ENCODE data around the gene SORBS2. TPM values are rescaled to one million over a fixed set of nuclear protein-coding genes. Genes with fewer than 3 reads are reported as not detected.

Gene SORBS2
- total and polyA plus RNA-seq, 2 of the 8 experiments (the other 6 are each of a cell fraction or from before 2014, with no cell fraction given), result 73.0 to 87.1 TPM

- Histone ChIP-seq H3K27me3 (replicated peaks in 1 of 4; ENCODE audit: control insufficient read depth in 3 of 4, extremely low read depth in 1 of 4, insufficient read depth in 3 of 4, low read length in 3 of 4) (no peaks in the 10 kb centered on the region), H2AFZ (ENCODE audit: low read length) (no peak overlapping the region), H3K14ac (ENCODE audit: insufficient read length) (no peak overlapping the region), H3K9me3 (ENCODE audit: insufficient read depth in 2 of 2, low read depth in 1 of 2, low read length in 1 of 2) (no peaks in the 10 kb centered on the region), H2BK12ac (ENCODE audit: low read depth, low read length) (no peak overlapping the region), H2BK120ac (replicated peaks; ENCODE audit: low read depth, low read length) (no peak overlapping the region), H2BK20ac (ENCODE audit: low read length) (no peak overlapping the region), H4K91ac (replicated peaks; ENCODE audit: insufficient read length, low read length) (no peak overlapping the region), H3K4me2 (ENCODE audit: insufficient read depth in 1 of 2, low read depth in 2 of 2, low read length in 2 of 2) (no peak overlapping the region), H3K79me2 (ENCODE audit: control insufficient read depth in 1 of 2, insufficient read depth in 2 of 2, low read length in 2 of 2) (no peaks in the 10 kb centered on the region), H3K27ac (ENCODE audit: low read depth, low read length) (no peak overlapping the region), H2BK15ac (ENCODE audit: low read length) (no peak overlapping the region), H3K9ac (replicated peaks in 1 of 4; ENCODE audit: extremely low read depth in 1 of 4, low read depth in 3 of 4, low read length in 3 of 4) (no peak overlapping the region), H2BK5ac (ENCODE audit: low read depth, low read length) (no peak overlapping the region), H3K4me3 (ENCODE audit: extremely low read depth in 1 of 4, insufficient read depth in 2 of 4, low read depth in 3 of 4, low read length in 4 of 4) (no peak overlapping the region), H4K20me1 (replicated peaks in 1 of 2; ENCODE audit: control insufficient read depth in 1 of 2, insufficient read depth in 2 of 2, low read length in 2 of 2) (no peaks in the 10 kb centered on the region), H3K23ac (ENCODE audit: insufficient read length) (no peak overlapping the region), H3K18ac (ENCODE audit: extremely low read depth, low read length) (no peak overlapping the region), H2AK5ac (ENCODE audit: low read depth, low read length) (no peak overlapping the region), H4K5ac (ENCODE audit: insufficient read length, low read depth, low read length) (no peak overlapping the region), H4K8ac (ENCODE audit: extremely low read depth, insufficient read depth, low read length) (no peak overlapping the region), H3K56ac (replicated peaks; ENCODE audit: insufficient read length, low read depth, low read length) (no peak overlapping the region), H3K23me2 (ENCODE audit: low read depth, low read length) (no peaks in the 10 kb centered on the region), H3K4ac (replicated peaks; ENCODE audit: insufficient read length, low read depth, low read length) (no peak overlapping the region), H3K79me1 (ENCODE audit: low read depth, low read length) (no peaks in the 10 kb centered on the region), H3K36me3 (ENCODE audit: control insufficient read depth in 2 of 4, insufficient read depth in 4 of 4, low read length in 3 of 4) (no peaks in the 10 kb centered on the region), H3K4me1 (replicated peaks in 1 of 4; ENCODE audit: control insufficient read depth in 3 of 4, insufficient read depth in 4 of 4, low read length in 3 of 4) (peaks cover 0 to 2% (median 0%) of the 10 kb centered on the region in 4 experiments; a peak in 1 of 7 replicates)
- peak; percentile 93 for FAIRE-seq
- DNase-seq (ENCODE audit: low read depth in 1 of 2, low spot score in 2 of 2), result peak in 1 of 2 experiments; percentile 81
- 48% methylated on average over 9 of the region's 9 CpGs; no CpG with 5 or more reads in 1 of the 2 experiments for WGBS, 2 experiments (ENCODE audit: extremely low coverage in 1 of 2, insufficient coverage in 1 of 2, insufficient read length in 1 of 2, insufficient replicate concordance in 2 of 2, low coverage in 1 of 2, low lambda C conversion rate in 2 of 2, missing lambda C conversion rate in 1 of 2)
- CTCF ChIA-PET (ENCODE audit: partially characterized antibody), result interaction anchor here (0.6 to 3.8 kb wide), 59 partner anchors 8 to 750 kb away, joined by 3 to 27 read pairs (median 4); partner anchors contain the start of genes PDLIM3 and UFSP2
- POLR2A ChIA-PET (ENCODE audit: partially characterized antibody), result interaction anchor here (1.5 kb wide), 2 partner anchors 172 to 418 kb away, joined by 3 to 5 read pairs; partner anchors contain the start of gene UFSP2
- TF ChIP-seq RAD21 (IDR thresholded peaks at IDR 0.05 in 1 of 2, conservative IDR thresholded peaks at IDR 0.05 in 1 of 2; ENCODE audit: low read depth in 2 of 2, low read length in 2 of 2) (peak; percentile 94 to 95), ATF3 (IDR thresholded peaks at IDR 0.05; ENCODE audit: insufficient read depth, low read depth, low read length) (0 out of 2 replicates have a peak, but pooled peaks have one; percentile 73), ATF2 (IDR thresholded peaks at IDR 0.05; ENCODE audit: low read length) (peak; percentile 74; the same call in 1 of the 2 replicates), CEBPB (IDR thresholded peaks at IDR 0.05; ENCODE audit: low read depth, low read length) (peak; percentile 89), POLR2AphosphoS5 (IDR thresholded peaks at IDR 0.05; ENCODE audit: low read depth, low read length) (no peak), YY1 (IDR thresholded peaks at IDR 0.05; ENCODE audit: low read depth, low read length) (0 out of 2 replicates have a peak, but pooled peaks have one; percentile 24), CTCF (IDR thresholded peaks at IDR 0.05; ENCODE audit: control extremely low read depth in 1 of 3, insufficient read depth in 1 of 3, low read depth in 1 of 3, low read length in 3 of 3) (peak; percentile 74 to 97 (median 85))
Observed at GRCh38 chr4:185597532-185598188, 214.3 kb downstream of the SORBS2 start.
